GM21723 (cell line): Measurements from ENCODE around the gene TNNC1.

ENCODE experiments used
- ATAC-seq: cut with Tn5 transposase; IDR thresholded peaks from one replicate; pipeline ENCODE4 v1.9.1; 2021; ENCODE audit warnings: mild to moderate bottlenecking, moderate library complexity; ENCODE audit not compliant: unreplicated experiment

TNNC1 gene

DNA sequence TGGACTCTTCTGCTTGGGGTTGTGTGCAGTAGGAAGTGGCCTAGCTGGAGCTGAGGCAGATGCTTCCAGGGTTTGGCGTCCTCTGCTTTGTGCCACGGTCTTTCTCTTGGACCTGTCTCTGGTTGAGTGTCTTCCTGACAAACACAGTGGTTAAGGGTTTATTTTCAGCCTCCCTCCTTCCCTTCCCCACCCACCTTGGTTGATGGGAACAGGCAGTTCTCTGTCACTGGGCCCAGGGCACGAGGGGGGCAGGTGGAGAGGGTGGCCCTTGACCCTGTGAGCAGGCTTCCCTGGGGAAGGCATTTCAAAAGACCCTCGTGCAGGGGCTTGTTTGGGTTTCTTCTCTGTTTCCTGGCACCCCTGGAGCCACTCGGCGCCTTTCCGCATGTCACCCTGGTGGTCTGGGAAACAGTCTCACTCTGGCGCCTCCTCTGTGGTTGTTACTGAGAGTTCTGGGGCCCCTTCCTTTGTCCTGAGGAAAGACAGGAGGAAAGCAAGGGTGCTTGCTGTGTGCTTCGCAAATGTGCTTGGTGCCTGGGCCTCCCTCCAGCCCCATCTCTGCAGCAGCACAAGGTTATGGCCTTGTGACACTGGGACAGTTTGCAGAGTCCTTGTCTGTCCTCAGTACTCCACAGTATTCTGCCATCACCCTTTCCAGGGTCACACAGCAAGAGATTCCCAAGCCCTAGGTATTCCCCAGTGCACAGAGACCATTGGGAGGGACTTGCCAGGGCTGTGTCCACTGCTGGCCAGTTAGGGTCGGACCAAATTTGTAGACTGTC, 31.0 kb upstream of the TNNC1 start:
- ATAC-seq = no peak

DNA sequence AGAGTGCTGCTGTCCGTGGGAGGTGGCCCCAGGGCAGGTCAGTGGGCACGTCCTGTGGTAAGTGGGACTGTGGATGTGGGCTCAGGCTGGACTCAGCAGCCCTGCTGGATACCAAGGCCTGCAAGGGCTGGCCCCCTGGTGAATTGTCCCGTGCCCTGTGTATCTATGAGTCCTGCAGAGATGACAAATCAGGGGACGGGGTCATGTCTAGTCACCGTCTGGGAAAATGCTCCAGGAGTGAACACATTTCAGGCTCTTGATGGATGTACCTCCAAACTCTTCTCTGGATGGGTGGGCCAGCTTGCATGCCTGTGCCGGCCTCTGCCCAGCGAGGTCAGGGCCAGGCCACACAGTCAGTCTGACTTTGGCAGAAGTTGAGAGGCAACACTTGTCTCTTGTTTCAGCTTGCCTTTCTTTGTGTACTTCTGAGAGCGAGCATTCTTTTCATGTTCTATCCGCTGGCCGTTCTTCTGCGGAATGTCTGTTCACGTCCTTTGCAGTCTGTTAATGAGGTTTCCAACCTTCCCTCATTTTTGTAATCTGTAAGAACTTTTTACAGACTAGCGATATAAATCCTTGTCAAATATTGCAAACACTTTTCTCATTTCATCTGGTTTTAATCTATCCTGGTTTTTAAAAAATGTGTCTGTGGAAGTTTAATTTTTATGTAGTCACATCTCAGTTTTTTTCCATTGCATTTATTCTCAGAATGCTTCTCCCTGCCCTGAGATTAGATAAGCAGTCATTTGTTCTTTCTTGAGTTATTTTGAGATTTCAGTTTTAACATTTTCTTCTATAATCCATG, 29.9 kb upstream of the TNNC1 start:
- ATAC-seq = no peak

DNA sequence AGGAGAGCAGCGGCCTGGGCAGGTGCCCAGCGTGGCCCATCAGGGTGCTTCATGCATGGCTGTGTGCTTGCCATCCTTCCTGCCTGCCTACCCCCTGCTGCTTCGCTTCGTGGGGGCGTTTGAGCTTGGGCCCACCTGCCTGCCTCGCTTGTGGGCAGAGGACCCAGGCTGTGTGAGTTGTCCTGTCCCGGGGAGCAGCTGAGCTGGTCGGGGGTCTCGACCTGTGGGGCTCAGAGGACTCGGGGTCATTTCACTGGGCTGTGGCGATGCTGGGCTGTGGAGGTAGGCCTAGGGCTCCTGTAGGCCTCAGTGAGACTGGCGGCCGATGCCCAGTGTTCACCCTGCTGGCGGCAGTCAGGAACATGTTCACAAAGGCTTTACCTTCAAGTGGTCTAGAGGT, 29.2 kb upstream of the TNNC1 start:
- no peak for ATAC-seq

DNA sequence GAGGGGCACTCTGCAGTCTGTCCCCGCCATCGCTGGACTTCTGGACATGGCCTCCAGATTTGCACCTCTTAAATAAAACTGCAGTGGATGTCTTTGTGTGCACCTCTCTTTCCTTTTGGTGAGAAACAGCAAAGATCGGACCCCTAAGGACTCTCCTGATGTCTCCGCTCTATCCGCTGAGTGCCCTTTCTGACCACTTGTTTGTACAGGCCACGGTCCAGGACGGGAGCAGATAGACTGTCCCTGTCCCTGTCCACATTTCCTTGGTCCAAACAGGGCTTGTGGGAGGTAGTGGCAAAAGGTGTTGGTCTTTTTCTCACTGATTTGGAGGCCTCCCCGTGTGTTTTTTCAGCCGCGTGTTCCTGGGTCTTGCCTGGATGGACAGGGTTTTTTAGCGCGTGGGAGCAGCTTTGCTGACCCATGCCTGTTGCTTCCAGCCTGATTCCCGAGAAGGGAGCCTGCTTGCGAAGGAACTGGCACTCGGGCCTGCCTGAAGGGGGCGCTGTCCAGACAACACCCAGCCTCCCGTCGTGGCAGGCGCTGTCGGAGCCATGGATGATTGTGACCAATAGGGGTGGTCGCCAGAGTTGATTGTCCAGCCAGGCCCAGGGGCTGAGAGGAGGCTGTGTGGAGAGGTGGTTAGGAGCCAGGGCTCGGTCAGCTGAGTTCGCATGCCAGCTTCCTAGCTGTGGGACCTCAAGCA, 28.1 kb upstream of the TNNC1 start:
- no peak for ATAC-seq

DNA sequence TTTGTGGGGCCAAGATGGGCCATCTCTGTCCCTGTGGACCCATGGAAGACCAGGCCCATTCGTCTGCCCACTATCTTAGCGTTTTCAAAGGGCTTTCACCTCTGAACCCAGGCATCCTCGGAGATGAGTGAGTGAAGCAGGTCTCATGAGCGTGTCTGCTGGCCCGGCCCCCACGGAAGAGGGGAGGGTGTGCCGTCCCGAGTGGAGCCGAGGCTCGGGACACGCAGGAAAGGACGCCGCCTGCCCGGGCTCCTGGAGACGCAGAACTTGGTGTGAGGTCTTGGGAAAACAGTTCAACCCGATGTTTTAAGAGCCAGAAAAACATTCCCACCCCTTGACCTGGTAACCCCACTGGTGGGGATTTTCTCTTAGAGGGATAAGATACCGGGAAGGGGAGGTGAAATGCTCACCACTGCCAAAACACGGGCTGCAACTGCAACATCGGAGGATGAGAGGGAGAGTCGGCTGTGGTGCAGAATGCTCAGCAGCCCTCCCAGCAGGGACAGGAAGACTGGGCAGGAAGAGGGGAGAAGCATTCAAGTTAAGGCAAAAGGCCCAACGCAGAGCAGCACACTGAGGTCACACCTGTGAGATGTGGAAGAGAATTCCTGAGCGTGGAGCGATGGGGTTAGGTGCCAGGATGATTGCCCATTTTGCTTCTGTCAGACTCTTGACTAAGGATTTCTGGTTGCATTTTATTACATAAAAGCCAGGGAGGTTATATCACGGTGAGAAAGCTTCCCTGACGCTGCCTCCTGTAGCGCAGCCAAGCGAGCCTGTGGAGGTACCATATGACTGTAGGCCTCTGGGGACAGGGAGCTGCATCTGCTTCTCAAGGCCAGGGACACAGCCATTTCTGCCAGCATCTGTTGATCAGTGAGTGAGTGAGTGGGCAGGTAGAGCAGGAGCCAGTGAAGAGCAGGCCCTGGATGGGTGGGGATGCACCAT, 27.2 kb upstream of the TNNC1 start:
- ATAC-seq = no peak

DNA sequence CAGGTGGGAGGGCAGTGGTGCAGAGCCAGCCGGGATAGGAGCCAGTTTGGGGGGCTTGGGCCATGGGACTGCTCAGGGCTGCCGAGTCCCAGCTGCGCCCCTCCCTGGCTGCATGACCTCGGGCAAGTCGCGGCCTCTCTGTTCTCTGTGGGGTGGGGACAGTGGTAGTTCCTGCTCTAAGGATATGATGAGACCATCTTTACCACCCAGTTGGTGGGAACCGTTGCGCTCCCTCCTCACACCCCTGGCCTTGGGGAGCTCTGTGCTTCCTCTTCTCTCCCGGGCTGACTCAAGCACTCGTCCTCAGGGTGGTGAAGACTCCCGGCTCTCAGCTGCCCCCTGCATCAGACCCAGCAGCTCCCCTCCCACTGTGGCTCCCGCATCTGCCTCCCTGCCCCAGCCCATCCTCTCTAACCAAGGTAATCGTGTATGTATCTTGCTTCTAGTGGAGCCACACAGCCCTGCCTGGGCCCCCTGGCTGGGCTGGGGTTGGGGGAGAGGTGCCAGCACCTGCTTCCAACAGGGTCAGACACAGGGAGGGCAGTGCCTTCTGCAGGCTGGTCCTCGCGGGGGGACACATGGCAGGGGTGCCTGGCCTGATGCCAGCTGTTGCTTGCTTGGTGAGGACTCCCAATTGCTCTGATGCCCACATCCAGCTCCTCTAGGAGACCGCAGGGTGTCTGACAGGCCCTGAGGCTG, 26.2 kb upstream of the TNNC1 start:
- no peak for ATAC-seq

DNA sequence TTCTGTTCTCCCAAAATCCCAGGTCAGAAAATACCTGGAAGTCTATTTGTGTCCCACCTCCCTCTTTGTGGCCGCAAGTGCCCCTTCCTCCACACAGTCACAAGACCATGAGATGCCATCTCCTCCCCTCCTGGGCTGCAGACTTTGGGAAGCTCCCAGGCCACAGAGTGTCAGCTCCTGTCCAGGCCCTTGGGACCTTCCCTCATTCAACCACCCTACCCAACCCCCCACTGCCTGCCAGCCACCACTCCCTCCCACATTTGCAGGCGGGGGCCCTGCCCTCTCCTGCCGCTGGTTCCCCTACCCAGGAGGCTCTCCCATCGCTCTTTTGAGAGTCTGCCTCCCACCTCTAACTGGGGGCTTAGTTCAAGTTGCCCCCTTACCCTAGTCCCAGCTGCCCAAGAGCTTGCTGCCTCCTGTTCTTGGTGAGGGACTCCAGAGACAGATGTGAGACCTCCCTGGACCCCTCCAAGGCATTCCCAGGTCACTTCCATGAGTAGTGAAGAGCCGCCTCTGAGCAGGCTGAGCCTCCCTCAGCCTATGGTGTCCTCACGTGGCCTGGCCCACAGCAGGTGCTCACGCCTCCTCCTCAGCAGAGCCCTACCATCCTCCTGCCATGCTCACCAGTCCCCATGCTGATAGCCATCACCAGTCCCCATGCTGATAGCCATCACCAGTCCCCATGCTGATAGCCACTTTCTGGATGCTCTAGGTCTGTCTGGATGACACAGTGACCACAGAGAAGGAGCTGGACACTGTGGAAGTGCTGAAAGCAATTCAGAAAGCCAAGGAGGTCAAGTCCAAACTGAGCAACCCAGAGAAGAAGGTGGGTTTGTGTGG, 25.4 kb upstream of the TNNC1 start:
- ATAC-seq = no peak

DNA sequence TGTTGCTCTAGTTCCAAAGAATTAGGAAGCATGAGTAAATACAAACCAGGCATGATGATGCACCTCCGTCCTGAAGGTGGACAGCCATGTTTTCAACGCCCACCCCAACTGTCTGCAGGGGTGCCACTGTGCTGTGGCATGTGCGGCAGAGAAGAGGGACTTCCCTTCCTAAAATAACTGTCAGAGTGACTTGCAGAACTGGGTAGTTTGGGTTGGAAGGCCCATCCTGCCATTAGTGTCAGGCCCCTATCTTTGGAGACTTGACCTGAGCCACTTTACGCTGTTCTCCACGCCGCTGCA, 23.9 kb upstream of the TNNC1 start:
- ATAC-seq = no peak

DNA sequence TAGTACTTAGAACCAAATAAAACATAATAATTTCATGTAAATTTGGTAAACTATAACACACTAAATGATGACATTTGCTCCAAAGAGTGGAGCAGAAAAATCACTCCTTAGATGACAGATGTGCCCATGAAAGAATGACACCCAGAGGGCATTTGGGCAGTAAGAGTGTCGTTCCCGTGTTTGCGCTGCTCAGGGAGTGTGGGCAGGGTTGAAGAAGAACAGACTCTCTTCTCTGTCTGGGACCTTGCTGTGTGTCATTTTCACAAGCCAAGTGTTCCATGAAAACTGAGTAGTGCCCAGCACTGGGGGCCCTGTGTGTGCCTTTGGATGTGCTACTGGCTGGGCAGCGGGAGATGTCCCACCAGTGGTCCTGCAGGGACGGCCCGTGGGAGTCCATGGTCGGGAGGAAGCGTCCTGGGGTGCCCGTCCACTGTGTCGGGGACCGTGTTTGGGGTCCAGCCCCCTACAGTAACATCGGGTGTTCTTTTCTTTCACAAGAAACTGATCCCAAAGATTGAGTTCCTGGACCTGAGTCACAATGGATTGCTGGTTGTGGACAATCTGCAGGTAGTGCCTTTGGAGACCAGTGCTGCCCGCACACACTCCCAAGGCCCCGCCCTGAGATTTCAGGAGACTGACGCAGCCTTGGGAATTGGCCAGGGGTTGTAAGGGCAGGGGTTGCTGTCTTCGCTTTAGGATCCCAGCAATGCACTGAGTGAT, 23.4 kb upstream of the TNNC1 start:
- ATAC-seq = no peak

DNA sequence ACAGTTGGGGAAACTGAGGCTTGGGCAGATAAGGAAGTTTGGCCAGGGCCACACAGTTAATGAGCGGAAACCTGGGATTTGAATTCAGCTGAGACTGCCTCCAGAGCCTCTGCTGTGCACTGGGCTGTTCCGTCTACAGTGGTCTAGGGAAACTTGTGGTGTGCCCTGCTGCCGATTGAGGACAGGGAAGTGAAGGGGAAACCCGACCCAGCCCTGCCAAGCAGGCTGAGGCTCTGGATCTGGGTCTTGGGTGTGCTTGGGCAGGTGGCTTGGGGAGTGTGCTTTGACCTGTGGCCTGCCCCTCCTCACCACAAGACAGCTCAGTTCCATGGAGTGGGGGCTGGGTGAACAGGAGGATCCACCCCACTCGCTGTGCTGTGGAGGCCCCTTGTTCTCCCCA, 19.2 kb upstream of the TNNC1 start:
- no peak for ATAC-seq

DNA sequence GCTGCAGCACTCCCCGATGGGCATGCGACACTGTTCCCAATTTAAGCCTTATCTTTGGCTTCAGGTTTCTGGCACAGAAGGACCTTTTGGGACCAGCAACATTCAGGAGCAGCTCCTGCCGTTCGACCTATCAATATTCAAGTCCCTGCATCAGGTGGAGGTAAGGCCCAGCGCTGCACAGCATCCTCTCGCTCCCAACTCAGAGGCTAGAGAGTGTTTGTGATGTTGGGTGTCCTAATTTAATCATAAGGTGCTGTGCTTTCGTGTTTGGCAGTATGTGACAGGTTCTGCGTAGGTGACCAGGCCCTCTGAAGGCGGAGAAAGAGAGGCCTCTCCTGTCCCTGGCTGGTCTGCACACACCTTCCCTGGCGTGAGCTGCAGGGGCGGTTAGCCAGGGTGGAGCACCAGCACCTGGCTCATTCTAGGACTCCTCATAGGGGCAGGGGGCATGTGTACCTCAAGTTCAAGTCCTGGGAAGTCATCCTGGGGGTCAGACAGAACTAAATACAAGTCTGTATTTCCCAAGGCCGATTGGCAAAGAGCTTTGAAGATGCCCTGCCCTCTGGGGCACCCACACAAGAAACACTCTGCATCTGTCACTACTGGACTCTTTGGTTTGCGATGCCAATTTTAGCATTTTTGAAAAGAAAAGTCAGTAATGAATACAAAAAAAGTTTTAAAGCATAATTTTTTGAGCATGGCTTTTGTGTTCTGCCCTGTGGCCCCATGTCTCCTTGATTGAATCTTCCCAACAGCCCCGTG, 18.6 kb upstream of the TNNC1 start:
- no peak for ATAC-seq

DNA sequence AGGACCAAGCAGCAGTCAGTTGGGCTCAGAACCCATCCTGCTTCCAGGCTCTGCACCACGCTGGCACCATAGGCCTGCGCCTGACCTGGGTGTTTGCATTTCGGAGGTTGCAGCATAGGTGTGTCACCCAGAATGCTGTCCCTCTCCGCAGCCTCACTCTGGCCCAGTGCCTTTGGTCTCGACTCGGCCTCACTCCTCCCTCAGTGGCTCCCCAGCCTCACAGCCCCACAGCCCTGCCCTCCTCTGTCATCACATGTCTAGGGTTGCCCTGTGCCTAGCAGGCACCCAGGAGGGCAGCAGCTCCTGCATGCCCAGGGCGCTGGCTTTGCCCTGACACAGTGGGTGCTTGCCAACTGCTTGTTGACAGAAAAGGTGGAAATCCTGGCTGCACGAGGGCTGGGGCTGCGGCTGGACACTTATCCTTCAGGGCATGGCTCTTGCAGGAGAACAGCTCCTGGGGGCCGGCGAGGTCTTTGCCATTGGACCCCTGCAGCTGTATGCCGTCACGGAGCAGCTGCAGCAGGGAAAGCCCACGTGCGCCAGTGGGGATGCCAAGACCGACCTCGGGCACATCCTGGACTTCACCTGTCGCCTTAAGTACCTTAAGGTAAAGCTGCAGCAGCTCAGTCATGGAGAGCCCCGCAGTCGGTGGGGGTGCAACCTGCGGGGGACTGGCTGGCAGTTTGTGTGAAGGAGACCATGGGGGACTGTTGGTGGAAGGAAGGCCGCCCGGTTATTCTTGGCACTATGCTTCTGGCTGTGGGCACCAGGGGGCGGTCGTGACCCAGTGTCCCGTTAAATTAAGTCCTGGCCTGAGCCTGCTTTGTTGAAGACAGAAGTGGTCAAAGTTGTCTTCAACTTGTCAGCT, 17.8 kb upstream of the TNNC1 start:
- no peak for ATAC-seq

DNA sequence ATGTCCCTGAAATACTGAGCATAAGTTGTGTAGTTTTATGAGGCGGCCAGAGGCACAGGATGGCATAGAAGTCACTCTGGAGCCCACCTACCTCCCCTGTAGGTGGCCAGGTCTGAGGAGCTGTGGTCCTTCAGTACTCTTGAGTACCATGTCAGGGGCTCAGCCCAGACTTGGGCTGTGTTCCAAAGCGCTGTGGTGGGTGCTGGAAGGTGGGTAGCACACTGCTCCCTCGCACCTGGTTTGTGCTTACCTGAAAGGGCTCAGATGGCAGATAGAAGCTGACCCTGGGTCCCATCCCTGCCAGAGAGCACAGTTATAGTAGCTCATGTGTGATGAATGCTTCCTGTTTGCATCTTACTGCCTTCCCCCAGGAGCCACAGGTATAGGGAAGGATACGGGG, 17.1 kb upstream of the TNNC1 start:
- ATAC-seq = no peak

DNA sequence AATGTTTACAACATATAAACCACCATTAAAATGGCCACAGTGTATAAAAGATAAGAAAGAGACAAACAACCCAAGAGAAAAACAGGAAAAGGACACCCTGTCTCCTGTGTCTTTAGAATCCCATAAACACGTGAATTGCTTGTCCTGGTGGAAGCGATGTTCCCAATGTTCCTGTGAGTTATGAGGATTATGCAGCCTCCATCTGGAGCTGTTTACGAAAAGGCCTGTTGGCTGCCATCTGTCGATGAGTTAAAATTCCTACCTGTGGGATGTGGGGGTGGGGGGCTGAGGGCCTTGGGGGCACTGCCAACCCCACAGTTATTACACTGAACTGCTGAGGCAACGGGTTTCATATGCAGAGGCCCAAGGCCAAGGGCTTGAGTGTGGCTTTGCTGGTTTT, 15.2 kb upstream of the TNNC1 start:
- no peak for ATAC-seq

DNA sequence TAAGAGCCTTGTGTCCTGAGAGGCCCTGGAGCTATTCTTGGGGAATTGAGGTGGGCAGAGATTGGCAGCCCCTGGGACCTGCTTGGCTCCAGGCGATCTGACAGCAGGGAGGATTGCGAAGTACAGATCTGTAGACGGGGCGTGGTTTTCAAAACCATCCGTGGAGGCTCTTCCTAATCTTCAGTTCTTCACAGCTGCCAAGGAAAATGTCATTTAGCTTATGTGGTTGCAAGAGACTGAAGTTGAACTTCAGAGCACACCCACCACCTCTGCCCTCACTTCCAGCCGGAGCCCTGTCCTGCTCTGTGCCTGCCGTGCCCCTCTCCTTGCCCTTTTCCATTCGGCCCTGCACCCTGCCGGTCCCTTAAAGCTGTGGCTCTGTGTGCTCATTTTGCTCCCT, 14.5 kb upstream of the TNNC1 start:
- ATAC-seq = no peak

DNA sequence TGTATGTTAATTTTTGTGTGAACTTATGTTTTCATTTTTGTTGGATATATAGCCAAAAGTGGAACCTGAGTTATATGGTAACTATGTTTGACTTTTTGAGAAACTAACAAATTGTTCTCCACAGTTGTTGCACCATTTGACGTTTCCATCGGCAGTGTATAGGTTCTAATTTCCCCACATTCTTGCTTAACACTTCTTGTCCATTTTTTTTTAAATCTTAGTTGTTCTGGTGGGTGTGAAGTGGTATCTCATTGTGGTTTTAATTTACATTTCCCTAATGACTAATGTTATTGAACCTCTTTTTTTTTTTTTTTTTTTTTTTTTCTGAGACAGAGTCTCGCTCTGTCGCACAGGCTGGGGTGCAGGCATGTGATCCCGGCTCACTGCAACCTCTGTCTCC, 9.6 kb upstream of the TNNC1 start:
- ATAC-seq = no peak

DNA sequence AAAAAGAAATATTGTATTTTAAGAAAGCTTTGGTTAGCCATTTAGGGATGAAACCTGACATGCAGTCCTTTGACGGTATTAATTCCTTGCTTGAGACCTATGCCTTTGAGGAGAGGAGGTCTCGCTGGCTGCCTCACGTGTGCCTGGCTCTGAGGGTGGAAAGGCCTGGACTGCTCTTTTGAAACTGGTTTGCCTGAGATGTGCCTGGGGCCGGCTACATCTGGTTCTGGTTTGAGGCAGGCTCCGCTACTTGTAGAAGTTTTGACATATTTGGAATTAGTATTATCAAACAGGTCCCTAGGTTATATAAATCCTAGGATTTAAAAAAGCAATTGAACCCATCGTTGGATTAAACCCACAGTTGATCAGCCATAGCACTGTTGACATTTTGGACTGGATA, 8.0 kb upstream of the TNNC1 start:
- ATAC-seq = no peak
